BE2C (cell line): ENCODE data around the gene LENG1.

Experiments used
- DNase-seq: peaks from one replicate; pipeline ENCODE4 v3.0.0-alpha.2; 2020
- H3K27me3 ChIP-seq: fragments of 250-450 bp; sonication (Bioruptor Pico); 2 replicates; pipeline ENCODE4 v1.5.1; 2020; ENCODE audit warnings: mild to moderate bottlenecking
- H3K36me3 ChIP-seq: fragments of 250-450 bp; sonication (Bioruptor Pico); 2 replicates; pipeline ENCODE4 v1.5.1; 2020; ENCODE audit warnings: mild to moderate bottlenecking
- H3K4me1 ChIP-seq: fragments of 250-450 bp; sonication (Bioruptor Pico); 2 replicates; pipeline ENCODE4 v1.5.1; 2020
- H3K4me3 ChIP-seq: 2 replicates; pipeline ENCODE4 v1.5.1; 2011; ENCODE audit warnings: low read depth, low read length
- H3K9me3 ChIP-seq: fragments of 250-450 bp; sonication (Bioruptor Pico); 2 replicates; pipeline ENCODE4 v1.5.1; 2020
- TF ChIP-seq, protein P1 (sequence below): IDR thresholded peaks from 2 replicates; pipeline ENCODE4 v1.5.1; 2012; ENCODE audit warnings: mild to moderate bottlenecking, low read depth, low read length

Gene LENG1

DNA sequence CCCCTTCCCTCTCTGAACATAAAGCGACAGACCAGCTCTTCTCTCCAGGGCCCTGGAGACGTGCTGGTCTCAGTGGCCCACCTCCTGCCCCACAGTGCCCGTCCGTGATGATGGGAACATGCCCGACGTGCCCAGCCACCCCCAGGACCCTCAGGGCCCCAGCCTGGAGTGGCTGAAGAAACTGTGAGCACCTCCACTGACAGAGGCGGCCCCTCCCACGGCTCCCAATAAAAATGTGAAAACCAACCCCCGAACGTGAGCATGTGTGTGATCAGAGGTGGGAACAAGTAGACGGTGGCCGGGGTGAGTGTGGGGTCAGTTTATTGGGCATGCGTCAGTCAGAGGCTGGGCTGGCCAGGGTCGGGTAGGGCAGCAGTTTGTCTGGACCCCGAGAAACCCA, 52.8 kb downstream of the LENG1 start:
- DNase-seq: no peak
- H3K4me3 ChIP-seq: no peak overlapping the region
- TF ChIP-seq, protein P1, sequence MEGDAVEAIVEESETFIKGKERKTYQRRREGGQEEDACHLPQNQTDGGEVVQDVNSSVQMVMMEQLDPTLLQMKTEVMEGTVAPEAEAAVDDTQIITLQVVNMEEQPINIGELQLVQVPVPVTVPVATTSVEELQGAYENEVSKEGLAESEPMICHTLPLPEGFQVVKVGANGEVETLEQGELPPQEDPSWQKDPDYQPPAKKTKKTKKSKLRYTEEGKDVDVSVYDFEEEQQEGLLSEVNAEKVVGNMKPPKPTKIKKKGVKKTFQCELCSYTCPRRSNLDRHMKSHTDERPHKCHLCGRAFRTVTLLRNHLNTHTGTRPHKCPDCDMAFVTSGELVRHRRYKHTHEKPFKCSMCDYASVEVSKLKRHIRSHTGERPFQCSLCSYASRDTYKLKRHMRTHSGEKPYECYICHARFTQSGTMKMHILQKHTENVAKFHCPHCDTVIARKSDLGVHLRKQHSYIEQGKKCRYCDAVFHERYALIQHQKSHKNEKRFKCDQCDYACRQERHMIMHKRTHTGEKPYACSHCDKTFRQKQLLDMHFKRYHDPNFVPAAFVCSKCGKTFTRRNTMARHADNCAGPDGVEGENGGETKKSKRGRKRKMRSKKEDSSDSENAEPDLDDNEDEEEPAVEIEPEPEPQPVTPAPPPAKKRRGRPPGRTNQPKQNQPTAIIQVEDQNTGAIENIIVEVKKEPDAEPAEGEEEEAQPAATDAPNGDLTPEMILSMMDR: no peak
- peaks cover 52% of the 10 kb centered on the region for H3K36me3 ChIP-seq
- no peaks in the 10 kb centered on the region for H3K4me1 ChIP-seq
- H3K9me3 ChIP-seq: no peaks in the 10 kb centered on the region
- no peaks in the 10 kb centered on the region for H3K27me3 ChIP-seq

DNA sequence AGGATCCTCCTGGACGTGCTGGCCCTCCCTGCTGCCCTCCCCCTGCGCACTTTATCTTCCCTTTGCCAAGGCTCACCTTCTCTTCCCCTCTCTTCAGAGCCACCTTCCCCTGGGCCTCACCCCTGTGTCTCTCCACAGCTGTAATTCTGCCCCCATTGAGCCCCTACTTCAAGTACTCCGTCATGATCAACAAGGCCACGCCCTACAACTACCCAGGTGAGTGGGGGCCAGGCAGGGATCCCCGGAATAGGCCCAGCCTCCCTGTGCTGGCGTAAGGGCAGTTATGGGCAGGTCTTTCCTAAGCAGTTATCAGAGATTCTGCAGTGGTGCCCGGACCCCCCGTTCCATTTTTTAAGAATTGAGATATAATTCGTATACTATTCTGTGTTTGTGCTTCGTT, 53.7 kb downstream of the LENG1 start:
- H3K4me1 ChIP-seq: no peaks in the 10 kb centered on the region
- DNase-seq: no peak
- no peaks in the 10 kb centered on the region for H3K9me3 ChIP-seq
- TF ChIP-seq, protein P1: no peak
- H3K36me3 ChIP-seq: peaks cover 48% of the 10 kb centered on the region
- no peak overlapping the region for H3K4me3 ChIP-seq
- H3K27me3 ChIP-seq: no peaks in the 10 kb centered on the region
